CD4-positive, alpha-beta T cell (primary cell): ENCODE measurements around the gene PRKCQ. TPM values are rescaled to one million over a fixed set of nuclear protein-coding genes. Genes with fewer than 3 reads are reported as not detected.
"Not testable (repeated sequence)": the region's sequence is repeated elsewhere in the genome, so short reads cannot be mapped to it uniquely, and the experiment has no call there.

Experiments
- ATAC-seq: fragments of 200-7000 bp; cut with Tn5 transposase; one replicate; pipeline ENCODE4 v1.10.0; 2022; ENCODE audit warnings: mild to moderate bottlenecking; ENCODE audit not compliant: poor library complexity
- CTCF ChIA-PET: fragments of 350-600 bp; sonication (Branson Sonifier 250); formaldehyde crosslinking; loops from one replicate; lab custom pipeline; 2021; ENCODE audit warnings: antibody characterized with exemption, inconsistent platforms; lab: Charles Lee
- POLR2A ChIA-PET: fragments of 350-600 bp; sonication (Branson Sonifier 250); formaldehyde crosslinking; loops from one replicate; lab custom pipeline; 2021; ENCODE audit warnings: antibody characterized with exemption, inconsistent platforms; lab: Charles Lee
- DNase-seq, 14 experiments: peaks; one replicate each; pipeline ENCODE4 v3.0.0-alpha.2; 2013 to 2020; ENCODE audit warnings: mixed read lengths in 2 of 14
- H3K27ac ChIP-seq, 2 donors: one replicate each; pipeline versions ENCODE4 v1.5.1 to v1.7.0; 2013; ENCODE audit warnings: low read length in 2 of 2, low read depth in 1 of 2, mild to moderate bottlenecking in 1 of 2
- H3K27me3 ChIP-seq, 2 experiments: 1 replicate in 1 of 2; 2 replicates in 1 of 2; pipeline versions ENCODE4 v1.6.1 to v1.7.0; 2013; ENCODE audit warnings: low read length in 2 of 2, control low read depth in 1 of 2, mild to moderate bottlenecking in 1 of 2, moderate library complexity in 1 of 2; ENCODE audit not compliant: insufficient read depth in 2 of 2, control insufficient read depth in 1 of 2
- H3K36me3 ChIP-seq: one replicate; pipeline ENCODE4 v1.6.1; 2013; ENCODE audit warnings: low read length, control low read depth; ENCODE audit not compliant: insufficient read depth
- H3K4me1 ChIP-seq: one replicate; pipeline ENCODE4 v1.6.1; 2013; ENCODE audit warnings: low read length, control low read depth; ENCODE audit not compliant: insufficient read depth
- H3K4me3 ChIP-seq: one replicate; pipeline ENCODE4 v1.5.1; 2013; ENCODE audit warnings: mild to moderate bottlenecking, low read length, moderate library complexity
- H3K9me3 ChIP-seq, 2 experiments: 1 replicate in 1 of 2; 2 replicates in 1 of 2; pipeline versions ENCODE4 v1.6.1 to v1.7.0; 2013; ENCODE audit warnings: low read length in 2 of 2, mild to moderate bottlenecking in 2 of 2, control low read depth in 1 of 2, moderate library complexity in 1 of 2; ENCODE audit not compliant: control insufficient read depth in 1 of 2, insufficient read depth in 1 of 2
- H3K27ac Mint-ChIP-seq: one replicate; pipeline ENCODE4 v1.8.0; 2020; ENCODE audit warnings: mixed read lengths
- H3K27me3 Mint-ChIP-seq: one replicate; pipeline ENCODE4 v1.8.0; 2021; ENCODE audit warnings: mixed read lengths
- H3K36me3 Mint-ChIP-seq: one replicate; pipeline ENCODE4 v1.8.0; 2021; ENCODE audit warnings: low read depth, mixed read lengths
- H3K4me1 Mint-ChIP-seq: one replicate; pipeline ENCODE4 v1.8.0; 2021; ENCODE audit warnings: low read depth, mixed read lengths
- H3K4me3 Mint-ChIP-seq: one replicate; pipeline ENCODE4 v1.8.0; 2020; ENCODE audit warnings: mild to moderate bottlenecking, mixed read lengths
- H3K9me3 Mint-ChIP-seq: one replicate; pipeline ENCODE4 v1.8.0; 2020; ENCODE audit warnings: mixed read lengths
- intact Hi-C, 2 experiments: fragments of 100-400 bp; cut with DNase I in 1 of 2; cut with micrococcal nuclease in 1 of 2; formaldehyde crosslinking; loops; one replicate each; pipeline versions ENCODE4 v1.15.1 to v1.9.0; 2023 to 2025; cut with DNase I, micrococcal nuclease
- total RNA-seq, 174 experiments: library from RNA in 2 of 174; stranded (reverse) in 2 of 174; gene quantifications; one replicate each; pipeline ENCODE4 v1.2.3 and lab custom pipeline; 2021 to 2026
- TF ChIP-seq, protein P1 (sequence below): fragments of 200-600 bp; IDR thresholded peaks from one replicate; pipeline ENCODE4 v1.8.0; 2022; ENCODE audit warnings: antibody characterized with exemption, mild to moderate bottlenecking

PRKCQ gene
- total RNA-seq, 2 experiments from 2014 or later = 43.4 to 43.9 TPM

DNA sequence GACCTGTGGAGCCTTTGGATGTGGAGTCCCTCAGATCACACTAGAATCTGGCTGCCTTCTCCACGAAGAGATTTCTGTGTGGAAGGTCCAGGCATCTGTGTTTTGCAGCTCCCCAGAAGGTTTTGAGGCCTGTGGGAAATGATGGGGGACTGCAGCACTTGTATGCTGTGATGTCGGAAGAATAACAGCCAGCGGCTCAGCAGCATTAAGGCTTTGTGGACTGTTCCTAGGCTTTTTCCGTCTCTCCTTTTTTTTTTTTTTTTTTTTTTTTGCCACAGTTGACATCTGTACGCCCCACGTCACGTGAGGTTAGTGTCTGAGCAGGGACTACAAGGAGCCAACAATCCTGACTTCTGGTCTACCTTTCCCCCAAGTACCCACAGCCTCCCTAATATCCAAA is 196.0 kb downstream of the PRKCQ start:
- peaks cover 13% of the 10 kb centered on the region for H3K4me1 ChIP-seq
- H3K4me3 Mint-ChIP-seq = no peak overlapping the region
- ATAC-seq = no peak

GRCh38 chr10:6383096-6383812 is 196.8 kb downstream of the PRKCQ start:
- POLR2A ChIA-PET = interaction anchor here (0.6 to 2.1 kb wide), 6 partner anchors 18 to 429 kb away, joined by 3 to 35 read pairs (median 4); partner anchors contain the start of gene PFKFB3
- TF ChIP-seq, protein P1, sequence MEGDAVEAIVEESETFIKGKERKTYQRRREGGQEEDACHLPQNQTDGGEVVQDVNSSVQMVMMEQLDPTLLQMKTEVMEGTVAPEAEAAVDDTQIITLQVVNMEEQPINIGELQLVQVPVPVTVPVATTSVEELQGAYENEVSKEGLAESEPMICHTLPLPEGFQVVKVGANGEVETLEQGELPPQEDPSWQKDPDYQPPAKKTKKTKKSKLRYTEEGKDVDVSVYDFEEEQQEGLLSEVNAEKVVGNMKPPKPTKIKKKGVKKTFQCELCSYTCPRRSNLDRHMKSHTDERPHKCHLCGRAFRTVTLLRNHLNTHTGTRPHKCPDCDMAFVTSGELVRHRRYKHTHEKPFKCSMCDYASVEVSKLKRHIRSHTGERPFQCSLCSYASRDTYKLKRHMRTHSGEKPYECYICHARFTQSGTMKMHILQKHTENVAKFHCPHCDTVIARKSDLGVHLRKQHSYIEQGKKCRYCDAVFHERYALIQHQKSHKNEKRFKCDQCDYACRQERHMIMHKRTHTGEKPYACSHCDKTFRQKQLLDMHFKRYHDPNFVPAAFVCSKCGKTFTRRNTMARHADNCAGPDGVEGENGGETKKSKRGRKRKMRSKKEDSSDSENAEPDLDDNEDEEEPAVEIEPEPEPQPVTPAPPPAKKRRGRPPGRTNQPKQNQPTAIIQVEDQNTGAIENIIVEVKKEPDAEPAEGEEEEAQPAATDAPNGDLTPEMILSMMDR = no peak
- Histone ChIP-seq H3K36me3 (no peaks in the 10 kb centered on the region), H3K4me1 (peaks cover 13% of the 10 kb centered on the region), H3K9me3 (peaks cover 4 to 11% of the 10 kb centered on the region in 2 experiments), H3K4me3 (no peak overlapping the region), H3K27me3 (no peaks in the 10 kb centered on the region), H3K27ac (no peak overlapping the region)
- no peak overlapping the region for H3K4me3 Mint-ChIP-seq
- no peak for DNase-seq
- H3K4me1 Mint-ChIP-seq = peaks cover 20% of the 10 kb centered on the region
- CTCF ChIA-PET = interaction anchor here (1.2 to 2.5 kb wide), 3 partner anchors 15 to 19 kb away, joined by 3 to 14 read pairs (median 6); no protein-coding TSS in a partner anchor
- H3K27me3 Mint-ChIP-seq = no peaks in the 10 kb centered on the region
- intact Hi-C loops = loop anchor here in 1 of 2 experiments (10.0 kb wide), 1 partner anchor 108 kb away; no protein-coding TSS in a partner anchor
- peaks cover 25% of the 10 kb centered on the region for H3K36me3 Mint-ChIP-seq
- H3K9me3 Mint-ChIP-seq = peaks cover 7% of the 10 kb centered on the region
- no peak for ATAC-seq
- peak overlapping the region; percentile 55 for H3K27ac Mint-ChIP-seq

More for the DNA sequence above, 196.0 kb downstream of the PRKCQ start:
- Histone ChIP-seq H3K27me3 (no peaks in the 10 kb centered on the region), H3K36me3 (no peaks in the 10 kb centered on the region), H3K27ac (no peak overlapping the region), H3K9me3 (peaks cover 9 to 16% of the 10 kb centered on the region in 2 experiments), H3K4me3 (no peak overlapping the region)
- TF ChIP-seq, protein P1 = no peak
- peaks cover 20% of the 10 kb centered on the region for H3K4me1 Mint-ChIP-seq
- no peaks in the 10 kb centered on the region for H3K27me3 Mint-ChIP-seq
- no peak for DNase-seq
- ChIA-PET CTCF (interaction anchor here (2.5 kb wide), 1 partner anchor 18 kb away, joined by 14 read pairs; no protein-coding TSS in a partner anchor), POLR2A (no interaction called here)
- no peak overlapping the region for H3K27ac Mint-ChIP-seq
- H3K9me3 Mint-ChIP-seq = peaks cover 6% of the 10 kb centered on the region
- intact Hi-C loops = loop anchor here in 1 of 2 experiments (10.0 kb wide), 1 partner anchor 109 kb away; no protein-coding TSS in a partner anchor
- peaks cover 22% of the 10 kb centered on the region for H3K36me3 Mint-ChIP-seq

DNA sequence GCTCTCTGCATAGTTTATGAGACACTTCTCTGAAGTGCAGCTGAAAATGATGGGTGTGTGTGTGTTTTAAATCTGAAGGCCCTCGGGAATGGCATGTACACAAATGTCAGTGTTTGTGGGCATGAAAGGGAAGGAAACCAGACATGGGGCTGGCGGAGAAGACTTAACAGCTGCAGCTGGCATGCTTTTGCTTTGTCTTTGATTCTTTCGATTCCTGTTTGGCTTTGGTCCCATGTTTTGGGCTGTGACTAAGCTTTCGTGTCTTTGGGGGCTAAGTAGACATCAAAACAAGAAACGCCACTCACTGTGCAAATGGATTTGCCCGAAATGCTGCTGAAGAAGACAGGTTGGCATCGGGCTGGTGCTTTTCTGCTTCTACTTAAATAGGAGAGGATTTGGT is 198.0 kb downstream of the PRKCQ start:
- Mint-ChIP-seq H3K9me3 (peaks cover 7% of the 10 kb centered on the region), H3K27ac (peak overlapping the region; percentile 55), H3K27me3 (no peaks in the 10 kb centered on the region), H3K4me1 (peaks cover 20% of the 10 kb centered on the region), H3K36me3 (peaks cover 25% of the 10 kb centered on the region), H3K4me3 (peak overlapping the region; percentile 67)
- Histone ChIP-seq H3K9me3 (peaks cover 4 to 8% of the 10 kb centered on the region in 2 experiments), H3K27me3 (no peaks in the 10 kb centered on the region), H3K4me3 (peak overlapping the region; percentile 12), H3K27ac (no peak overlapping the region), H3K4me1 (peaks cover 13% of the 10 kb centered on the region), H3K36me3 (no peaks in the 10 kb centered on the region)
- intact Hi-C loops = loop anchor here in 1 of 2 experiments (1.0 to 10.0 kb wide), 2 partner anchors 34 to 107 kb away; no protein-coding TSS in a partner anchor
- TF ChIP-seq, protein P1 = no peak
- DNase-seq = peak in 13 of 14 experiments; percentile 7 to 71 (median 52)
- ATAC-seq = peak; percentile 91
- ChIA-PET CTCF (interaction anchor here (1.0 to 2.5 kb wide), 4 partner anchors 14 to 200 kb away, joined by 3 to 14 read pairs (median 5); no protein-coding TSS in a partner anchor), POLR2A (interaction anchor here (1.0 to 2.1 kb wide), 6 partner anchors 14 to 180 kb away, joined by 3 to 35 read pairs (median 6); partner anchors contain the start of gene PFKFB3)

GRCh38 chr10:6380478-6380877 is 199.6 kb downstream of the PRKCQ start:
- Mint-ChIP-seq H3K36me3 (peaks cover 25% of the 10 kb centered on the region), H3K4me1 (peaks cover 20% of the 10 kb centered on the region)
- H3K9me3 ChIP-seq, CTCF ChIA-PET, DNase-seq, H3K27me3 ChIP-seq, H3K27me3 Mint-ChIP-seq, H3K36me3 ChIP-seq, ATAC-seq, H3K27ac Mint-ChIP-seq, H3K4me3 Mint-ChIP-seq, H3K27ac ChIP-seq, H3K9me3 Mint-ChIP-seq, H3K4me3 ChIP-seq: not testable (repeated sequence)
- POLR2A ChIA-PET = interaction anchor here (0.6 kb wide), 1 partner anchor 341 kb away, joined by 4 read pairs; no protein-coding TSS in a partner anchor
- H3K4me1 ChIP-seq = peaks cover 13% of the 10 kb centered on the region
- intact Hi-C loops = loop anchor here in 1 of 2 experiments (10.0 kb wide), 1 partner anchor 106 kb away; no protein-coding TSS in a partner anchor
